Measurements from ENCODE around the gene TTC31. TPM values are rescaled to one million over a fixed set of nuclear protein-coding genes. Genes with fewer than 3 reads are reported as not detected.

Gene TTC31
- total RNA-seq, 1 experiment from 2014 or later, result 38.7 TPM

- Histone ChIP-seq H3K4me1 (ENCODE audit: control insufficient read depth, insufficient read depth, low read length) (no peaks in the 10 kb centered on the region), H3K4me3 (ENCODE audit: low read depth in 2 of 2, low read length in 2 of 2) (no peak overlapping the region), H3K9me3 (ENCODE audit: control insufficient read depth, insufficient read depth, low read depth, low read length) (no peaks in the 10 kb centered on the region), H3K36me3 (ENCODE audit: control insufficient read depth, insufficient read depth, low read length) (no peaks in the 10 kb centered on the region; the same call in none of the 2 replicates), H3K27ac (ENCODE audit: low read length) (no peak overlapping the region), H3K27me3 (ENCODE audit: control insufficient read depth, insufficient read depth, low read length) (no peaks in the 10 kb centered on the region)
- DNase-seq (ENCODE audit: low read depth, low spot score), result no peak
- in situ Hi-C loops (cut with HindIII; ENCODE audit: low pct_unique_long_range_greater_than_20kb, low sequenced_read_pairs) (no loop called here), intact Hi-C loops (cut with micrococcal nuclease; ENCODE audit: unreplicated experiment) (no loop called here)
- TF ChIP-seq CTCF (IDR thresholded peaks at IDR 0.05) (no peak), REST (IDR thresholded peaks at IDR 0.05; ENCODE audit: insufficient read depth in 1 of 2, low read depth in 2 of 2, low read length in 1 of 2) (no peak), SIN3A (IDR thresholded peaks at IDR 0.05; ENCODE audit: borderline replicate concordance, insufficient read depth, low read depth, low read length) (no peak), POLR2AphosphoS5 (IDR thresholded peaks at IDR 0.05; ENCODE audit: low read depth, low read length) (no peak), TCF7L2 (IDR thresholded peaks at IDR 0.05; ENCODE audit: low read depth, low read length) (no peak)
- POLR2A ChIA-PET, result interaction anchor here (0.8 kb wide), 1 partner anchor 11 kb away, joined by 3 read pairs; no protein-coding TSS in a partner anchor
- CTCF ChIA-PET, result no interaction called here
- no TSS peak for BruUV-seq (replicated peaks)
- ATAC-seq, result no peak
Observed at GRCh38 chr2:74489906-74490305, 7.0 kb downstream of the TTC31 start.

- TF ChIP-seq TCF7L2 (IDR thresholded peaks at IDR 0.05; ENCODE audit: low read depth, low read length), result no peak
- TF ChIP-seq POLR2AphosphoS5 (IDR thresholded peaks at IDR 0.05; ENCODE audit: low read depth, low read length), result no peak
- no peak for TF ChIP-seq SIN3A (IDR thresholded peaks at IDR 0.05; ENCODE audit: borderline replicate concordance, insufficient read depth, low read depth, low read length)
- no peak for TF ChIP-seq CTCF (IDR thresholded peaks at IDR 0.05)
- TF ChIP-seq REST (IDR thresholded peaks at IDR 0.05; ENCODE audit: insufficient read depth in 1 of 2, low read depth in 2 of 2, low read length in 1 of 2), result no peak
- ATAC-seq (no peak), DNase-seq (ENCODE audit: low read depth, low spot score) (no peak)
- BruUV-seq (replicated peaks), result no TSS peak
- no peaks in the 10 kb centered on the region; the same call in none of the 2 replicates for H3K36me3 ChIP-seq (ENCODE audit: control insufficient read depth, insufficient read depth, low read length)
- in situ Hi-C loops (cut with HindIII; ENCODE audit: low pct_unique_long_range_greater_than_20kb, low sequenced_read_pairs), result no loop called here
- intact Hi-C loops (cut with micrococcal nuclease; ENCODE audit: unreplicated experiment), result no loop called here
- H3K4me3 ChIP-seq (ENCODE audit: low read depth in 2 of 2, low read length in 2 of 2), result no peak overlapping the region
- H3K9me3 ChIP-seq (ENCODE audit: control insufficient read depth, insufficient read depth, low read depth, low read length), result no peaks in the 10 kb centered on the region
- no peaks in the 10 kb centered on the region for H3K4me1 ChIP-seq (ENCODE audit: control insufficient read depth, insufficient read depth, low read length)
- POLR2A ChIA-PET, result interaction anchor here (0.5 kb wide), 1 partner anchor 59 kb away, joined by 4 read pairs; no protein-coding TSS in a partner anchor
- H3K27me3 ChIP-seq (ENCODE audit: control insufficient read depth, insufficient read depth, low read length), result no peaks in the 10 kb centered on the region
- no peak overlapping the region for H3K27ac ChIP-seq (ENCODE audit: low read length)
- CTCF ChIA-PET, result no interaction called here
Observed at GRCh38 chr2:74491648-74492544, 9.0 kb downstream of the TTC31 start.

Data from Panc1 (cell line).